ENCODE data around the gene C12orf57. TPM values are rescaled to one million over a fixed set of nuclear protein-coding genes. Genes with fewer than 3 reads are reported as not detected.
A peak's percentile ranks its signal among the peaks of the same experiment; 100 is the strongest.

C12orf57 gene
- polyA plus RNA-seq, 1 experiment = 359 TPM

DNA sequence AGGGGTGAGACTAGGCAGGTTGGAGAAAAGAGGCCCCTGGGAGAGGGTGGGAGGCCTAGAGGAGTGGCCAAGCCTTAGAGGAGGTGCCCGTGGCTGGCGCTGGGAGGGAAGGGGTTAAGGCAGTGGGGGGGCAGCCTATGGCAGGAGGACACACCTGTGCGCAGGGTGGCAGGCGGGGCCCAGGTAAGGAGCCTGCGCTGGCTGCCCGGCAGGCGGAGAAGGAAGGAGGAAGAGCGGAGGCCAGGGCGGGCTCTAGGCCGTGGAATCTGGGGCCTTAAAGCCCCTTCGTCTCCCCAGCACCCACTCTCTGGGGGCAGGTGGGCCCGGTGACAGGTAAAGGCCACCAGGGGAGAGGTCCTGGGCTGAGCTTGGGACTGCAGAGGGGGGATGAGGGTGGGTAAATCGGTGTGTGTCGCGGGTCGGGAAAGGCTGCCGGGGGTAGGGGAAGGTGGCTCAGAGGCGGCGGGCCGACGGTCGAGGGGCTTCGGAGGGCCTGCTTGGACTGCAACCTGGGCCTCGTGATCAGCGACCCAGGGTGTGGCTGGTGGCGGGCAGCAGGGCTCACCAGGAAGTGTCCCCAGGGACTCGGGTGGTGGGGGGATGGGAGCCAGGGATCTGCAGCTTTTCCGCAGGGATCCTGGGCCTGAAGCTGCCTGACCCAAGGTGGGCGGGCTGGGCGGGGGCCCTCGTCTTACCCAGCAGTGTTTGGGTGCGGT, 19.4 kb downstream of the C12orf57 start:
- no peaks in the 10 kb centered on the region for H3K27me3 ChIP-seq (ENCODE audit: control insufficient read depth, insufficient read depth, low read length)
- CTCF ChIA-PET = interaction anchor here (0.6 to 5.7 kb wide), 5 partner anchors 17 to 145 kb away, joined by 3 to 49 read pairs (median 18); partner anchors contain the start of genes C12orf57 and RNU7-1
- no peak for TF ChIP-seq CTCF (IDR thresholded peaks at IDR 0.05; ENCODE audit: low read depth, low read length)
- POLR2A ChIA-PET = interaction anchor here (0.7 to 2.9 kb wide), 3 partner anchors 16 to 20 kb away, joined by 3 to 22 read pairs (median 3); partner anchors contain the start of genes C12orf57 and RNU7-1
- no peak overlapping the region for H3K27ac ChIP-seq (ENCODE audit: low read depth, low read length)
- H3K4me3 ChIP-seq (ENCODE audit: low read depth, low read length) = no peak overlapping the region
- no peak for DNase-seq (ENCODE audit: low read depth, low spot score)
- no peaks in the 10 kb centered on the region for H3K9me3 ChIP-seq (ENCODE audit: control insufficient read depth, insufficient read depth, low read length)

DNA sequence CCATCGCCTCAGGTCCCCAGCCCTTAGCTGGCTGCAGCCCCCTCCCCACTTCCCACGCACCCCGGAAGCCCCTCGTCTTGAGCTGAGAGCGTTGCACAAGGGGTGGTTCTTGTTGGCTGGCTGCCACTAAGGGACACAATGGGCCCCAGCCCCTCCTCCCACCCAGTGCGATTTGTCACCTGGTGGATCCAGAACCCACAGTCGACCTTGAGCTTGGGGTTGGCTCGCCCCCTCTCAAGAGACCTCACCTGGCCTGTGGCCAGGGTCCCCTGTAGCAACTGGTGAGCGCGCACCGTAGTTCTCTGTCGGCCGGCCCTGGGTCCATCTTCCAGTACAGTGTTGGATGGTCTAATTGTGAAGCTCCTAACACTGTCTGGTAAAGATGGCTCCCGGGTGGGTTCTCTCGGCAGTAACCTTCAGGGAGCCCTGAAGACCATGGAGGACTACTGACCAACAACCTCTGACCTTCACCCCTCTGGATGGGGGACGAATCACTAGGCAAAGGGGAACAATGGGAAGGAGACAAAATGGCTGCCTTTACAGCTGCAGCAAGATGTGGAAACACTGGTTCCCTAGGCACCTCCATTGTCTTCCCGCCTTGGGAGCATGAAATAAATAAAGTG, 20.1 kb downstream of the C12orf57 start:
- TF ChIP-seq CTCF (IDR thresholded peaks at IDR 0.05; ENCODE audit: low read depth, low read length) = no peak
- ChIA-PET POLR2A (interaction anchor here (0.7 to 1.4 kb wide), 4 partner anchors 16 to 38 kb away, joined by 3 to 14 read pairs (median 3); partner anchors contain the start of genes C12orf57 and RNU7-1), CTCF (interaction anchor here (0.8 to 5.7 kb wide), 12 partner anchors 8 to 144 kb away, joined by 3 to 49 read pairs (median 4); partner anchors contain the start of genes C12orf57, RNU7-1 and SPSB2)
- Histone ChIP-seq H3K27me3 (ENCODE audit: control insufficient read depth, insufficient read depth, low read length) (no peaks in the 10 kb centered on the region), H3K9me3 (ENCODE audit: control insufficient read depth, insufficient read depth, low read length) (no peaks in the 10 kb centered on the region), H3K27ac (ENCODE audit: low read depth, low read length) (peak overlapping the region; percentile 11), H3K4me3 (ENCODE audit: low read depth, low read length) (no peak overlapping the region)
- DNase-seq (ENCODE audit: low read depth, low spot score) = no peak

DNA sequence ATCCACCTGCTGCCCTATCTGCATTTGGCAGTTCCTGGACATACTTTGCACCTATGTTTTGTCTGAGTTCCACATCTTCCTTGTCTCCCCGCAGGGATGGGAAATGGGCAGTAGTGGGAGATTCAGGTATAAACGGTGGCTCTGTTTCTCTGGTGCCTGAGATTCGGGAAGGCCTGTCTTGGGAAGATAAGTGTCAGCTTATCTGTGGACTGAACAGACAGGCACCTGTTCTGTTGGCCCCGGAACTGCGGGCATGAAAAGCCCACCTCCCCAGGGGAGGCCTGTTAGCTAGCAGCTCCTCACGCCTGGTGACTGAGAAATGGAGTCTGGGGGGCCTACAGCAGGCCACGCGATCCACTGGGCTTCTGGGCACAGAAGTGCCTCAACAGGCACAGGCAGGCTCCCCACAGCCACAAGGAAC, 20.8 kb downstream of the C12orf57 start:
- ChIA-PET POLR2A (interaction anchor here (1.2 to 1.4 kb wide), 3 partner anchors 17 to 39 kb away, joined by 3 to 14 read pairs (median 3); partner anchors contain the start of genes C12orf57 and RNU7-1), CTCF (interaction anchor here (0.6 to 5.7 kb wide), 20 partner anchors 9 to 129 kb away, joined by 3 to 49 read pairs (median 4); partner anchors contain the start of genes C12orf57, RNU7-1 and SPSB2)

DNA sequence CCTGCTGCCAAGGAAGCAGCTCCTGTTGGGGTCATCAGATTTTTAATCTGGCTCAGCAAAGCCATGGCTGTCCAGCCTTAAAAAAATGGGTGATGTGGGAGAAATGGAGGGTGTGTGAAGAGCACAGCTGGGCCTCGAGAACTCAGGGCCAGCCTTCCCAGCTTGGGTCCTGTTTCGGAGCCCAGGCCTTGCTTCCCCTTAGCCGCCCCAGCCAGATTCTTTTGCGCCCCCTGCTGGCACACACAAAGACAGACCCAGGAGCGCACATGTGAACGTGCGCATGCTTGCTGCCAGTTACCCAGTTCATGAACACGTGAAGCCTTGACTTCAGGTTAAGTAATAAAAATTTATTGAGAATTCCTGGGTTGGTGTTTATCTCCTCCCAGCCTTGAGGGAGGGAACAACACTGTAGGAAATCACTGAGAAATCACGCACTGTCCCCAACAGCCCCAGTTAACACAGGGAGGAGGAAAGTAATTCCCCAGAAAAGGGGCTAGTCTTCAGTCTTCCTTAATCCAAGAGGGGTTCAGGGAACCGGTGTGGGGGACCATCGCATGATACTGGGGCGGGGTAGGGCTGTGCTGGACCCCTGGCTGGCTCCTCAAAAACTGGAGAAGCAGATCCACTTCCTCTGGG, 21.3 kb downstream of the C12orf57 start:
- Histone ChIP-seq H3K9me3 (ENCODE audit: control insufficient read depth, insufficient read depth, low read length) (no peaks in the 10 kb centered on the region), H3K27ac (ENCODE audit: low read depth, low read length) (peak overlapping the region; percentile 68), H3K4me3 (ENCODE audit: low read depth, low read length) (no peak overlapping the region), H3K27me3 (ENCODE audit: control insufficient read depth, insufficient read depth, low read length) (no peaks in the 10 kb centered on the region)
- CTCF ChIA-PET = interaction anchor here (0.6 to 5.7 kb wide), 22 partner anchors 9 to 144 kb away, joined by 3 to 49 read pairs (median 4); partner anchors contain the start of genes C12orf57, RNU7-1 and SPSB2
- TF ChIP-seq CTCF (IDR thresholded peaks at IDR 0.05; ENCODE audit: low read depth, low read length) = peak; percentile 85
- DNase-seq (ENCODE audit: low read depth, low spot score) = peak; percentile 79
- POLR2A ChIA-PET = interaction anchor here (1.3 to 1.4 kb wide), 2 partner anchors 21 to 40 kb away, joined by 3 to 14 read pairs; partner anchors contain the start of genes C12orf57 and RNU7-1

More for the DNA sequence above, 20.8 kb downstream of the C12orf57 start:
- DNase-seq (ENCODE audit: low read depth, low spot score) = no peak
- no peak overlapping the region for H3K4me3 ChIP-seq (ENCODE audit: low read depth, low read length)
- no peaks in the 10 kb centered on the region for H3K9me3 ChIP-seq (ENCODE audit: control insufficient read depth, insufficient read depth, low read length)
- no peaks in the 10 kb centered on the region for H3K27me3 ChIP-seq (ENCODE audit: control insufficient read depth, insufficient read depth, low read length)
- H3K27ac ChIP-seq (ENCODE audit: low read depth, low read length) = peak overlapping the region; percentile 68
- no peak for TF ChIP-seq CTCF (IDR thresholded peaks at IDR 0.05; ENCODE audit: low read depth, low read length)
